ENCODE measurements around the gene PPP6R3.

Gene PPP6R3

DNA sequence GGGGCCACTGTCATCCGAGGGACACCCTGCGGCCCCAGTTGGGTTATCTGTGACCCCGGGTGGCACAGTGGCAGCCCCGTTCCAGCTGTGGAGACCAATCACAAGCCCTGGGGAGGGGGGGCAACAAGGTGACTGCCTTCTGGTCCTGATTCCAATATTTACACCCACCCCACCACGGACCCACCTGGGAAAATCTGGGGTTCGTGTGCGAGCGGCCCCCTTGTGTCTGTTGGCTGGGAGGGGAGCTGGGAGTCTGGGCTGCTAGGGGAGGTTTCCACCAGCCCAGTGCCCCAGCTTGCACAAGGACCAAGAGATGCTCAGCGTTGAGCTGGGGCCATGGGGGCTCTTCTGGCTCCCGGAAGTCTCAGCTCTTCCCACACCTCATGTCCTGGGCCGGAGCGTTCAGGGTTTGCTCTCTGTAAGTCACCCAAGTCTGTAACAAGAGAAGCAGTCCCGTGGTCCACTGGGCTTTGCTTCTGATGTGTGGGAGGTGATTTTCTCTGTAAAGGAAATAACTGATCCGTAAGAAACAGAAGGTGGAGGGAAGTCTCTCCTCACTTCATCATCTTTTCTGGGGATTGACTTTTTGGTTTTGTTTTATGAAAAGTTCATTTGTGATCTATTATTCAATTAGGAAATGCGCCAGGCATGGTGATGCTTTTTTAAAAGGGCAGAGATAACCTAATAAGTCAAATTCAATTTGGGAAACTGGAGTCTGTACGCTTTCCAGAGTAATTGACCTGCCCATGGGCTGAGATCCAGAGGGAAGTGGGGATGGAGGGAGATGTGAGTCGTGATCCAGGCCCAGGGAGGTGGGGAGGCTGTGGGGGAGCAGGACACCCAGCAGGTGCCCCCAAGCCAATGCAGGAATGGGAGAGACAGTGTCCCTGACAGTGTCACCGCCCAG lies 201.4 kb downstream of the PPP6R3 start:
- Histone ChIP-seq H3K27me3 (ENCODE audit: insufficient read depth, low read length, poor library complexity, severe bottlenecking) (no peaks in the 10 kb centered on the region), H2AFZ (ENCODE audit: low read length) (no peak overlapping the region), H3K9me2 (replicated peaks; ENCODE audit: low read depth, low read length) (no peaks in the 10 kb centered on the region), H3K79me2 (ENCODE audit: insufficient read depth, low read length) (no peaks in the 10 kb centered on the region), H3F3A (ENCODE audit: low read depth) (no peaks in the 10 kb centered on the region), H3K4me3 (ENCODE audit: low read length, poor library complexity, severe bottlenecking) (no peak overlapping the region), H4K20me1 (ENCODE audit: insufficient read depth, low read length, poor library complexity, severe bottlenecking) (no peaks in the 10 kb centered on the region), H3K9ac (ENCODE audit: low read depth, low read length, poor library complexity, severe bottlenecking) (no peak overlapping the region), H3K9me3 (ENCODE audit: insufficient read depth, low read depth, low read length) (no peaks in the 10 kb centered on the region; the same call in 1 of the 2 replicates), H3K4me1 (ENCODE audit: insufficient read depth, low read length, poor library complexity, severe bottlenecking) (no peaks in the 10 kb centered on the region), H3K36me3 (ENCODE audit: insufficient read depth, low read length) (no peaks in the 10 kb centered on the region), H3K4me2 (ENCODE audit: low read depth, low read length, poor library complexity, severe bottlenecking) (no peak overlapping the region)
- TF ChIP-seq, protein P1, sequence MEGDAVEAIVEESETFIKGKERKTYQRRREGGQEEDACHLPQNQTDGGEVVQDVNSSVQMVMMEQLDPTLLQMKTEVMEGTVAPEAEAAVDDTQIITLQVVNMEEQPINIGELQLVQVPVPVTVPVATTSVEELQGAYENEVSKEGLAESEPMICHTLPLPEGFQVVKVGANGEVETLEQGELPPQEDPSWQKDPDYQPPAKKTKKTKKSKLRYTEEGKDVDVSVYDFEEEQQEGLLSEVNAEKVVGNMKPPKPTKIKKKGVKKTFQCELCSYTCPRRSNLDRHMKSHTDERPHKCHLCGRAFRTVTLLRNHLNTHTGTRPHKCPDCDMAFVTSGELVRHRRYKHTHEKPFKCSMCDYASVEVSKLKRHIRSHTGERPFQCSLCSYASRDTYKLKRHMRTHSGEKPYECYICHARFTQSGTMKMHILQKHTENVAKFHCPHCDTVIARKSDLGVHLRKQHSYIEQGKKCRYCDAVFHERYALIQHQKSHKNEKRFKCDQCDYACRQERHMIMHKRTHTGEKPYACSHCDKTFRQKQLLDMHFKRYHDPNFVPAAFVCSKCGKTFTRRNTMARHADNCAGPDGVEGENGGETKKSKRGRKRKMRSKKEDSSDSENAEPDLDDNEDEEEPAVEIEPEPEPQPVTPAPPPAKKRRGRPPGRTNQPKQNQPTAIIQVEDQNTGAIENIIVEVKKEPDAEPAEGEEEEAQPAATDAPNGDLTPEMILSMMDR (conservative IDR thresholded peaks at IDR 0.05; ENCODE audit: low read length) = no peak
- TF ChIP-seq EZH2phosphoT487 (IDR thresholded peaks at IDR 0.05; ENCODE audit: borderline replicate concordance) = no peak

DNA sequence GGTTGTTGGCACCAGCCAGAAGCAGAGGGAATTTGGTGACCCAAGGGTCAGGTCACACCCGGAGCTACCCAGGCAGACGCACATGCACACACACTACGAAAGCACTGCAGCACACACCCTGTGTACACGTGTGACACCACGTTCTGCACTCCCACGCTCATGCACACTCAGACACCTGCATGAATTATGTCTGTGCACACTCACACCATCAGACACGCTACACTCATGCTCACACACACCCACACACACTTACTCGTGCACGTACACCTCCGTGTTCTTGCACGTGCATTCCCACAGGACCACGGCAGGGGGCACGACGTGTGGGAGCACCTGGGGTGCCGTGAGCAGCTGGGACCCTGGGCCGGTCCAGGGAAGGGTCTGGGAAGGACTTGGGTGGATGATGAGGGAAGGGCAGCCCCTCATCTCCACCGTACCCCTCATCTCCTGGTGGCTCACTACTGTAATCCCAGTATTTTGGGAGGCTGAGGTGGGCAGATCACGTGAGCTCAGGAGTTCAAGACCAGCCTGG lies 203.0 kb downstream of the PPP6R3 start:
- no peak overlapping the region for H3K4me2 ChIP-seq (ENCODE audit: low read depth, low read length, poor library complexity, severe bottlenecking)
- no peaks in the 10 kb centered on the region for H3F3A ChIP-seq (ENCODE audit: low read depth)
- no peaks in the 10 kb centered on the region for H3K9me2 ChIP-seq (replicated peaks; ENCODE audit: low read depth, low read length)
- TF ChIP-seq EZH2phosphoT487 (IDR thresholded peaks at IDR 0.05; ENCODE audit: borderline replicate concordance) = no peak
- TF ChIP-seq, protein P1 (conservative IDR thresholded peaks at IDR 0.05; ENCODE audit: low read length) = no peak
- no peaks in the 10 kb centered on the region for H3K79me2 ChIP-seq (ENCODE audit: insufficient read depth, low read length)
- H3K9me3 ChIP-seq (ENCODE audit: insufficient read depth, low read depth, low read length) = no peaks in the 10 kb centered on the region; the same call in 1 of the 2 replicates
- no peaks in the 10 kb centered on the region for H4K20me1 ChIP-seq (ENCODE audit: insufficient read depth, low read length, poor library complexity, severe bottlenecking)
- no peak overlapping the region for H2AFZ ChIP-seq (ENCODE audit: low read length)
- no peaks in the 10 kb centered on the region for H3K4me1 ChIP-seq (ENCODE audit: insufficient read depth, low read length, poor library complexity, severe bottlenecking)
- H3K4me3 ChIP-seq (ENCODE audit: low read length, poor library complexity, severe bottlenecking) = no peak overlapping the region
- no peaks in the 10 kb centered on the region for H3K27me3 ChIP-seq (ENCODE audit: insufficient read depth, low read length, poor library complexity, severe bottlenecking)
- H3K36me3 ChIP-seq (ENCODE audit: insufficient read depth, low read length) = no peaks in the 10 kb centered on the region
- no peak overlapping the region for H3K9ac ChIP-seq (ENCODE audit: low read depth, low read length, poor library complexity, severe bottlenecking)

DNA sequence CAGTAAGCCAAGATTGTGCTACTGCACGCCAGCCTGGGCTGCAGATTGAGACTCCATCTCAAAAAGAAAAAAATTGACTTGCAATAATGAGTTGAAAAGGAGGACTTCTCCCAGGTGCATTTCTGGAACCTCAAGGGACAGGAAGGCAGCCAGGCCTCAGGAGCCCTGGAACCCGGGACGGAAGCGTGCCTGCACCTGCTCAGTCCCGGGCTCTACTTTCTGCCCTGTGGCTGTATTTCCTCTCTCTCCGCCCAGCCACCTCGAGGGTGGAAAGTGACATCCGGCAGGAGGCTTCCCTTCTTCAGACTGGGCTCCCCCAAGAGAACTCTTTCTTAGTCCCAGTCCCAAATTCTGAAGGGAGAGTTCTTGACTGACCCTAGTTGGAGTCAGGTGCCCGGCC lies 203.6 kb downstream of the PPP6R3 start:
- Histone ChIP-seq H3K9me3 (ENCODE audit: insufficient read depth, low read depth, low read length) (no peaks in the 10 kb centered on the region; the same call in 1 of the 2 replicates), H3K4me1 (ENCODE audit: insufficient read depth, low read length, poor library complexity, severe bottlenecking) (no peaks in the 10 kb centered on the region), H3K9ac (ENCODE audit: low read depth, low read length, poor library complexity, severe bottlenecking) (no peak overlapping the region), H3K36me3 (ENCODE audit: insufficient read depth, low read length) (no peaks in the 10 kb centered on the region), H3K4me2 (ENCODE audit: low read depth, low read length, poor library complexity, severe bottlenecking) (no peak overlapping the region), H2AFZ (ENCODE audit: low read length) (no peak overlapping the region), H3F3A (ENCODE audit: low read depth) (no peaks in the 10 kb centered on the region), H3K9me2 (replicated peaks; ENCODE audit: low read depth, low read length) (no peaks in the 10 kb centered on the region), H3K27me3 (ENCODE audit: insufficient read depth, low read length, poor library complexity, severe bottlenecking) (no peaks in the 10 kb centered on the region), H4K20me1 (ENCODE audit: insufficient read depth, low read length, poor library complexity, severe bottlenecking) (no peaks in the 10 kb centered on the region), H3K4me3 (ENCODE audit: low read length, poor library complexity, severe bottlenecking) (no peak overlapping the region), H3K79me2 (ENCODE audit: insufficient read depth, low read length) (no peaks in the 10 kb centered on the region)
- TF ChIP-seq, protein P1 (conservative IDR thresholded peaks at IDR 0.05; ENCODE audit: low read length) = no peak
- TF ChIP-seq EZH2phosphoT487 (IDR thresholded peaks at IDR 0.05; ENCODE audit: borderline replicate concordance) = no peak

All from Loucy (cell line).